Natural killer cell (primary cell): ENCODE measurements around the gene SF3B6. TPM values are rescaled to one million over a fixed set of nuclear protein-coding genes. Genes with fewer than 3 reads are reported as not detected.

Experiments
- ATAC-seq, 3 donors: fragments of 150-1000 bp in 2 of 3; fragments of 200-7000 bp in 1 of 3; cut with Tn5 transposase; 1 replicate in 1 of 3; 2 replicates in 2 of 3; pipeline ENCODE4 v1.10.0; 2021; ENCODE audit warnings: mild to moderate bottlenecking in 2 of 3, moderate library complexity in 2 of 3
- DNase-seq, 2 donors: peaks; one replicate each; pipeline versions ENCODE4 v3.0.0 to v3.0.0-alpha.2; 2013 to 2021; ENCODE audit warnings: mixed read lengths in 1 of 2
- H3K27ac ChIP-seq: one replicate; pipeline ENCODE4 v1.5.1; 2013; ENCODE audit warnings: mild to moderate bottlenecking, low read length
- H3K27me3 ChIP-seq: one replicate; pipeline ENCODE4 v1.6.1; 2013; ENCODE audit warnings: low read length; ENCODE audit not compliant: control insufficient read depth, insufficient read depth
- H3K36me3 ChIP-seq: one replicate; pipeline ENCODE4 v1.6.1; 2013; ENCODE audit warnings: low read length; ENCODE audit not compliant: control insufficient read depth, insufficient read depth
- H3K4me1 ChIP-seq: one replicate; pipeline ENCODE4 v1.6.1; 2013; ENCODE audit warnings: low read length; ENCODE audit not compliant: control insufficient read depth, insufficient read depth
- H3K4me3 ChIP-seq: one replicate; pipeline ENCODE4 v1.5.1; 2013; ENCODE audit warnings: low read length
- H3K9me3 ChIP-seq: one replicate; pipeline ENCODE4 v1.6.1; 2013; ENCODE audit warnings: low read length; ENCODE audit not compliant: control insufficient read depth, insufficient read depth
- H3K27ac Mint-ChIP-seq, 2 donors: one replicate each; pipeline ENCODE4 v1.8.0; 2022; ENCODE audit warnings: mild to moderate bottlenecking in 2 of 2, mixed read lengths in 2 of 2, moderate library complexity in 1 of 2
- H3K27me3 Mint-ChIP-seq, 2 donors: one replicate each; pipeline ENCODE4 v1.8.0; 2022; ENCODE audit warnings: low read depth in 2 of 2, mixed read lengths in 2 of 2
- H3K36me3 Mint-ChIP-seq: one replicate; pipeline ENCODE4 v1.8.0; 2022; ENCODE audit warnings: mixed read lengths
- H3K4me1 Mint-ChIP-seq, 2 donors: one replicate each; pipeline ENCODE4 v1.8.0; 2022; ENCODE audit warnings: mixed read lengths in 2 of 2
- H3K4me3 Mint-ChIP-seq: one replicate; pipeline ENCODE4 v1.8.0; 2022; ENCODE audit warnings: mild to moderate bottlenecking, moderate library complexity, mixed read lengths
- H3K9me3 Mint-ChIP-seq, 2 donors: one replicate each; pipeline ENCODE4 v1.8.0; 2022; ENCODE audit warnings: mixed read lengths in 2 of 2
- CTCF ChIP-seq: fragments of 200-600 bp; IDR thresholded peaks from one replicate; pipeline ENCODE4 v1.8.0; 2022; ENCODE audit warnings: antibody characterized with exemption
- WGBS: methylation state at CpG from one replicate; pipeline ENCODE4 v1.1.7; 2013; ENCODE audit warnings: missing lambda C conversion rate; ENCODE audit not compliant: insufficient coverage; 5-methylcytosine and 5-hydroxymethylcytosine counted together
- intact Hi-C: fragments of 100-400 bp; cut with micrococcal nuclease; formaldehyde crosslinking; loops from one replicate; pipeline ENCODE4 v1.14.2; 2022
- total RNA-seq, 4 donors: library from RNA; stranded (reverse); fragments of 120-200 nt in 1 of 4; gene quantifications; one replicate each; pipeline versions ENCODE4 v1.2.3 to v1.2.4, GENCODE V29; 2013 to 2022

SF3B6 gene
- total RNA-seq, 3 donors from 2014 or later (not counting 1 experiment from before 2014, with no cell fraction given) = 57.2 to 65.1 (median 57.4) TPM

- Histone ChIP-seq H3K4me3 (no peak overlapping the region), H3K9me3 (no peaks in the 10 kb centered on the region), H3K27me3 (no peaks in the 10 kb centered on the region), H3K27ac (no peak overlapping the region), H3K4me1 (no peaks in the 10 kb centered on the region), H3K36me3 (peaks cover 28% of the 10 kb centered on the region)
- ATAC-seq (no peak), DNase-seq (no peak)
- WGBS = 96% methylated on average over 17 of the region's 17 CpGs
- H3K4me3 Mint-ChIP-seq = no peak overlapping the region
- no peaks in the 10 kb centered on the region for H3K9me3 Mint-ChIP-seq
- peaks cover 9% of the 10 kb centered on the region for H3K36me3 Mint-ChIP-seq
- H3K27me3 Mint-ChIP-seq = no peaks in the 10 kb centered on the region
- intact Hi-C loops = no loop called here
- peaks cover 0 to 7% of the 10 kb centered on the region in 2 donors for H3K4me1 Mint-ChIP-seq
- TF ChIP-seq CTCF = no peak
- H3K27ac Mint-ChIP-seq = no peak overlapping the region
Observed at GRCh38 chr2:24024996-24025663, 51.0 kb downstream of the SF3B6 start.

- TF ChIP-seq CTCF = no peak
- Histone ChIP-seq H3K27me3 (no peaks in the 10 kb centered on the region), H3K4me1 (no peaks in the 10 kb centered on the region), H3K27ac (no peak overlapping the region), H3K4me3 (no peak overlapping the region), H3K36me3 (peaks cover 17% of the 10 kb centered on the region), H3K9me3 (no peaks in the 10 kb centered on the region)
- Mint-ChIP-seq H3K36me3 (no peaks in the 10 kb centered on the region), H3K9me3 (no peaks in the 10 kb centered on the region), H3K27ac (no peak overlapping the region), H3K4me3 (no peak overlapping the region), H3K4me1 (peaks cover 0 to 7% of the 10 kb centered on the region in 2 donors), H3K27me3 (no peaks in the 10 kb centered on the region)
- ATAC-seq (no peak), DNase-seq (no peak)
- WGBS = 94% methylated on average over 12 of the region's 12 CpGs
- intact Hi-C loops = no loop called here
Observed at GRCh38 chr2:24024018-24024417, 52.1 kb downstream of the SF3B6 start.

GRCh38 chr2:24022975-24023575 is 53.1 kb downstream of the SF3B6 start:
- Histone ChIP-seq H3K4me3 (no peak overlapping the region), H3K4me1 (no peaks in the 10 kb centered on the region), H3K36me3 (peaks cover 12% of the 10 kb centered on the region), H3K27me3 (no peaks in the 10 kb centered on the region), H3K9me3 (no peaks in the 10 kb centered on the region), H3K27ac (no peak overlapping the region)
- Mint-ChIP-seq H3K9me3 (no peaks in the 10 kb centered on the region), H3K4me1 (peaks cover 0 to 7% of the 10 kb centered on the region in 2 donors), H3K27me3 (no peaks in the 10 kb centered on the region), H3K4me3 (no peak overlapping the region), H3K36me3 (no peaks in the 10 kb centered on the region), H3K27ac (no peak overlapping the region)
- DNase-seq (no peak), ATAC-seq (no peak)
- WGBS = 89% methylated on average over 16 of the region's 16 CpGs
- TF ChIP-seq CTCF = no peak
- intact Hi-C loops = no loop called here
